Measurements from ENCODE around the gene FASN. TPM values are rescaled to one million over a fixed set of nuclear protein-coding genes. Genes with fewer than 3 reads are reported as not detected.

The FASN gene
- total and polyA plus RNA-seq, 2 of the 13 experiments (the other 11 are each of a cell fraction or from before 2014, with no cell fraction given), result 51.7 to 101 TPM

DNA sequence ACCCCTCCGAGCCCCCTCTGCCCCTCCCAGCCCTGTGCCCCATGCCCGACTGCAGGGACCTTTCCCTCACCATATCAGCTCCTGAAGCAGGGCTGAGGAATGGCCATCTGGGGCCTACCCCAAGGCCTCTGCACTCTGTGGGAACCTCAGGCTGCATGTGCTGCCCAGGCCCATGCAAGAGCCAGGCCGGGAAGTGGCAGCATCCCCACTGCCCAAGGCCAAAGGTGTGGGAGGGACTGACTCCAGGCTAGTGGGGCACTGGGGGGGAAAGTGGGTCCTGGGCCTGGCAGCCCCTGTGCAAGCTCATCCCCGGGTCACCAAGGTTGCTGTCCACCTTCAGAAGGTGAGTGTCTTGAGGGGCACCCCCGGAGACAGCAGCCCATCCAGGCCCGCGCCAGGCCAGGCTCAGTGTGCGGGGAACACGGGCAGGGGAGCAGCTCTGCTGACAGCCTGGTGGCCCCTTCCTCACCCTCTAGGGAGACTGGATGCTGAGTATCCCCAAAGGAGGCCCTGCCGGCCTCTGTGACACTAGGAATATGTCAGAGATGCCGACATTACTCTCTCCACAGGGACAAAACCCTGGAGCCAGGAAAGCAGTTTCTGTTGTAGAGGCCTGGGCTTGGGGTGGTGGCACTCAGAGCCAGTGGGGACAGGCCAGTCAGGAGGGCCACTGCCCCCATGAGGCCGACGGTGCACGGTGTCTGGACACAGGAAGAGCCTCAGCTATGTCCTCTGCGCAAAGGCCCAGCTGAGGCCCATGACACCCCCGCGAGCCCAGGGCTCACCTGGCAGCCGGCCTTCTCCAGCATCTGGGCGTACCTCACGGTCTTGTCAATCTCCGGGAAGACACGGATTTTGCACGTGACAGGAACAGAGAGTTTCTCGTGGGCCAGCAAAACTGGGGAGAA lies 35.7 kb downstream of the FASN start (continued):
- TF ChIP-seq POLR2A (IDR thresholded peaks at IDR 0.05; ENCODE audit: insufficient read depth in 1 of 2, low read depth in 2 of 2, low read length in 2 of 2) (0 out of 4 replicates have a peak, but pooled peaks of 1 of the 2 experiments have one; percentile 16), ETV6 (CRISPR knock-in tag; conservative IDR thresholded peaks at IDR 0.05) (no peak), HNRNPLL (IDR thresholded peaks at IDR 0.05; ENCODE audit: low read depth, low read length, poor library complexity, severe bottlenecking) (no peak), ZNF17 (CRISPR knock-in tag; IDR thresholded peaks at IDR 0.05) (no peak), STAG1 (CRISPR knock-in tag; IDR thresholded peaks at IDR 0.05) (peak; percentile 49), NFE2L2 (IDR thresholded peaks at IDR 0.05; ENCODE audit: low read length) (no peak), ESRRA (CRISPR knock-in tag; IDR thresholded peaks at IDR 0.05; ENCODE audit: low read depth) (no peak), ZNF329 (CRISPR knock-in tag; IDR thresholded peaks at IDR 0.05; ENCODE audit: low read depth) (0 out of 2 replicates have a peak, but pooled peaks have one; percentile 25), HOXA3 (CRISPR knock-in tag; IDR thresholded peaks at IDR 0.05) (0 out of 2 replicates have a peak, but pooled peaks have one; percentile 19), POLR2AphosphoS2 (IDR thresholded peaks at IDR 0.05; ENCODE audit: low read depth, low read length) (no peak), ZC3H13 (CRISPR knock-in tag; IDR thresholded peaks at IDR 0.05) (no peak), ZSCAN31 (CRISPR knock-in tag; IDR thresholded peaks at IDR 0.05; ENCODE audit: low read depth) (no peak)
- TF ChIP-seq, protein P1, sequence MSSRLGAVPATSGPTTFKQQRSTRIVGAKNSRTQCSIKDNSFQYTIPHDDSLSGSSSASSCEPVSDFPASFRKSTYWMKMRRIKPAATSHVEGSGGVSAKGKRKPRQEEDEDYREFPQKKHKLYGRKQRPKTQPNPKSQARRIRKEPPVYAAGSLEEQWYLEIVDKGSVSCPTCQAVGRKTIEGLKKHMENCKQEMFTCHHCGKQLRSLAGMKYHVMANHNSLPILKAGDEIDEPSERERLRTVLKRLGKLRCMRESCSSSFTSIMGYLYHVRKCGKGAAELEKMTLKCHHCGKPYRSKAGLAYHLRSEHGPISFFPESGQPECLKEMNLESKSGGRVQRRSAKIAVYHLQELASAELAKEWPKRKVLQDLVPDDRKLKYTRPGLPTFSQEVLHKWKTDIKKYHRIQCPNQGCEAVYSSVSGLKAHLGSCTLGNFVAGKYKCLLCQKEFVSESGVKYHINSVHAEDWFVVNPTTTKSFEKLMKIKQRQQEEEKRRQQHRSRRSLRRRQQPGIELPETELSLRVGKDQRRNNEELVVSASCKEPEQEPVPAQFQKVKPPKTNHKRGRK (CRISPR knock-in tag; IDR thresholded peaks at IDR 0.05), result 0 out of 2 replicates have a peak, but pooled peaks have one; percentile 31
- TF ChIP-seq, protein P2, sequence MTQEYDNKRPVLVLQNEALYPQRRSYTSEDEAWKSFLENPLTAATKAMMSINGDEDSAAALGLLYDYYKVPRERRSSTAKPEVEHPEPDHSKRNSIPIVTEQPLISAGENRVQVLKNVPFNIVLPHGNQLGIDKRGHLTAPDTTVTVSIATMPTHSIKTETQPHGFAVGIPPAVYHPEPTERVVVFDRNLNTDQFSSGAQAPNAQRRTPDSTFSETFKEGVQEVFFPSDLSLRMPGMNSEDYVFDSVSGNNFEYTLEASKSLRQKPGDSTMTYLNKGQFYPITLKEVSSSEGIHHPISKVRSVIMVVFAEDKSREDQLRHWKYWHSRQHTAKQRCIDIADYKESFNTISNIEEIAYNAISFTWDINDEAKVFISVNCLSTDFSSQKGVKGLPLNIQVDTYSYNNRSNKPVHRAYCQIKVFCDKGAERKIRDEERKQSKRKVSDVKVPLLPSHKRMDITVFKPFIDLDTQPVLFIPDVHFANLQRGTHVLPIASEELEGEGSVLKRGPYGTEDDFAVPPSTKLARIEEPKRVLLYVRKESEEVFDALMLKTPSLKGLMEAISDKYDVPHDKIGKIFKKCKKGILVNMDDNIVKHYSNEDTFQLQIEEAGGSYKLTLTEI (CRISPR knock-in tag; conservative IDR thresholded peaks at IDR 0.05), result no peak
- TF ChIP-seq, protein P3, sequence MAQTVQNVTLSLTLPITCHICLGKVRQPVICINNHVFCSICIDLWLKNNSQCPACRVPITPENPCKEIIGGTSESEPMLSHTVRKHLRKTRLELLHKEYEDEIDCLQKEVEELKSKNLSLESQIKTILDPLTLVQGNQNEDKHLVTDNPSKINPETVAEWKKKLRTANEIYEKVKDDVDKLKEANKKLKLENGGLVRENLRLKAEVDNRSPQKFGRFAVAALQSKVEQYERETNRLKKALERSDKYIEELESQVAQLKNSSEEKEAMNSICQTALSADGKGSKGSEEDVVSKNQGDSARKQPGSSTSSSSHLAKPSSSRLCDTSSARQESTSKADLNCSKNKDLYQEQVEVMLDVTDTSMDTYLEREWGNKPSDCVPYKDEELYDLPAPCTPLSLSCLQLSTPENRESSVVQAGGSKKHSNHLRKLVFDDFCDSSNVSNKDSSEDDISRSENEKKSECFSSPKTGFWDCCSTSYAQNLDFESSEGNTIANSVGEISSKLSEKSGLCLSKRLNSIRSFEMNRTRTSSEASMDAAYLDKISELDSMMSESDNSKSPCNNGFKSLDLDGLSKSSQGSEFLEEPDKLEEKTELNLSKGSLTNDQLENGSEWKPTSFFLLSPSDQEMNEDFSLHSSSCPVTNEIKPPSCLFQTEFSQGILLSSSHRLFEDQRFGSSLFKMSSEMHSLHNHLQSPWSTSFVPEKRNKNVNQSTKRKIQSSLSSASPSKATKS (CRISPR knock-in tag; IDR thresholded peaks at IDR 0.05), result no peak
- TF ChIP-seq, protein P4, sequence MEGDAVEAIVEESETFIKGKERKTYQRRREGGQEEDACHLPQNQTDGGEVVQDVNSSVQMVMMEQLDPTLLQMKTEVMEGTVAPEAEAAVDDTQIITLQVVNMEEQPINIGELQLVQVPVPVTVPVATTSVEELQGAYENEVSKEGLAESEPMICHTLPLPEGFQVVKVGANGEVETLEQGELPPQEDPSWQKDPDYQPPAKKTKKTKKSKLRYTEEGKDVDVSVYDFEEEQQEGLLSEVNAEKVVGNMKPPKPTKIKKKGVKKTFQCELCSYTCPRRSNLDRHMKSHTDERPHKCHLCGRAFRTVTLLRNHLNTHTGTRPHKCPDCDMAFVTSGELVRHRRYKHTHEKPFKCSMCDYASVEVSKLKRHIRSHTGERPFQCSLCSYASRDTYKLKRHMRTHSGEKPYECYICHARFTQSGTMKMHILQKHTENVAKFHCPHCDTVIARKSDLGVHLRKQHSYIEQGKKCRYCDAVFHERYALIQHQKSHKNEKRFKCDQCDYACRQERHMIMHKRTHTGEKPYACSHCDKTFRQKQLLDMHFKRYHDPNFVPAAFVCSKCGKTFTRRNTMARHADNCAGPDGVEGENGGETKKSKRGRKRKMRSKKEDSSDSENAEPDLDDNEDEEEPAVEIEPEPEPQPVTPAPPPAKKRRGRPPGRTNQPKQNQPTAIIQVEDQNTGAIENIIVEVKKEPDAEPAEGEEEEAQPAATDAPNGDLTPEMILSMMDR (CRISPR knock-in tag; IDR thresholded peaks at IDR 0.05), result peak; percentile 56
- TF ChIP-seq, protein P5, sequence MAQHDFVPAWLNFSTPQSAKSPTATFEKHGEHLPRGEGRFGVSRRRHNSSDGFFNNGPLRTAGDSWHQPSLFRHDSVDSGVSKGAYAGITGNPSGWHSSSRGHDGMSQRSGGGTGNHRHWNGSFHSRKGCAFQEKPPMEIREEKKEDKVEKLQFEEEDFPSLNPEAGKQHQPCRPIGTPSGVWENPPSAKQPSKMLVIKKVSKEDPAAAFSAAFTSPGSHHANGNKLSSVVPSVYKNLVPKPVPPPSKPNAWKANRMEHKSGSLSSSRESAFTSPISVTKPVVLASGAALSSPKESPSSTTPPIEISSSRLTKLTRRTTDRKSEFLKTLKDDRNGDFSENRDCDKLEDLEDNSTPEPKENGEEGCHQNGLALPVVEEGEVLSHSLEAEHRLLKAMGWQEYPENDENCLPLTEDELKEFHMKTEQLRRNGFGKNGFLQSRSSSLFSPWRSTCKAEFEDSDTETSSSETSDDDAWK (CRISPR knock-in tag; IDR thresholded peaks at IDR 0.05), result no peak

Data from HepG2 (cell line).